ENCODE results near the gene ABLIM3.
"Not testable (repeated sequence)": the region's sequence is repeated elsewhere in the genome, so short reads cannot be mapped to it uniquely, and the experiment has no call there.

Gene ABLIM3

DNA sequence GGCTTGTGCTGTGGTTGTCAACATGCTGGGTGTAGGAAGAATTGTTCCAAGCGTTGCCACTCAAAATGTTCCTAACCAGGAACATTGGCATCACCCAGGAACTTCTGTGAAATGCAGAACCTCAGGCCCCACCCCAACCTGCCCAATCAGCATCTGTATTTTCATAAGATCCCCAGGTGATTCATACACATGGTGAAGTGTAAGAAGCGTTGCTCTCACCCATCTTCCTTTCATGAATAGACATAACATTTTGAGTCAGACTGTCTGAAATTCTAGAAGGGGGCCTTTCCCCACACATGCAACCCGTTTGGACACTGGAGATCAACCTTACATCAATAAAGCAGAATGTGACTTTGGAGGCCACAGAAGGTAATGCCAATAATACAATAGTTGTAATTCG is 121.0 kb downstream of the ABLIM3 start:
- no peak for DNase-seq

GRCh38 chr5:149264439-149265067 is 123.3 kb downstream of the ABLIM3 start:
- DNase-seq, result peak; percentile 45

DNA sequence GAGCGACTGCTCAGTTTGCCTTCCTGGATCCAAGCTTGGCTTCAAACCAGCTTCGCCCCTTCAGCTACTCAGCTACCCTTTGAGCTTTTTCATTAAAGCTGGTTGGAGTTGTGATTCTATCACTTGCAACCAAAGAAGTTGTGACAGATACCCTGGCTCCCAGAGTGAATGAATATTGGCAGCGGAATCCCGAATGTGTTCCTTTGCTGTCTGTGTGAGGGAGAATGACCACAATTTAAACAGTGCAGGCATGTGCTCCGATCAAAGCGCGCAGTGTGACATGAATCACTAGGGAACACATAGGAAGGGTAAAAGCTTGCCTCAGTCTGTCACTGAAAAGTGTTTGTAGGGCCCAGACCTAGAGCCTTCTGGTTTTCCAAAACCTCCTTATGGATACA is 123.8 kb downstream of the ABLIM3 start:
- DNase-seq, result no peak

- DNase-seq, result no peak
Observed at GRCh38 chr5:149265597-149265996, 124.3 kb downstream of the ABLIM3 start.

DNA sequence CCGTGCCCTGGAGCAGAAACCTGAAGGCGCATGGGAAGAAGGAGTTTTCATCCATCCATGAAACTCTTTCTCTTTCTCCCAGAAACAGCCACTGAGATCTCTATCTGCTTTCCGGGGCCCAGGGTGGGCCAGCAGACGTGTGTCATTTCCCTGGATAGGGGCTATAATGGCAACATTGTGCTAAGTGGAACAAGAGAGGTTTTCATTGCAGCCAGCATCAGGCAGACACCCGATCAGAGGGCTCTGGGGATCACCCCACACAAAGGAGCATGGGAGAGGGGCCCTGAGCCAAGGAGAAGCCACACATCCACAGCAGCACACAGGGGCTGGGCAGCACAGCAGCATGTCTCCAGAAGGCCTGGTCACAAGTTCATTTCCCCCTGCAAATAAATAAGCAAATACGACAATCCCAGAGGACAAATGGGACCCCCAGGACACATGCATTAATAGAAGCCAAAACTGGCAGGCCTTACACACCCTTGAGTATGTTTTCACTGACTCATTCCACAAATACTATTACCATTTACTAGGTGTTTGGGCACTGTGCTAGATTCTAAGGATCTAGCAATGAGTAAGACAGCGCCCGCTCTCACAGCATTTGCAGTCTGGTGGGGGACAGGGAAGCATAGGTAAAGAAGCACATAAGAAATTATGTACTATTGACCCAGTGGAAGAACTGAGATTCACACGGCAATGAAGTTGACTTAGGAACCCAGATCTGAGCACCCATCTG is 126.1 kb downstream of the ABLIM3 start:
- no peak for DNase-seq

DNA sequence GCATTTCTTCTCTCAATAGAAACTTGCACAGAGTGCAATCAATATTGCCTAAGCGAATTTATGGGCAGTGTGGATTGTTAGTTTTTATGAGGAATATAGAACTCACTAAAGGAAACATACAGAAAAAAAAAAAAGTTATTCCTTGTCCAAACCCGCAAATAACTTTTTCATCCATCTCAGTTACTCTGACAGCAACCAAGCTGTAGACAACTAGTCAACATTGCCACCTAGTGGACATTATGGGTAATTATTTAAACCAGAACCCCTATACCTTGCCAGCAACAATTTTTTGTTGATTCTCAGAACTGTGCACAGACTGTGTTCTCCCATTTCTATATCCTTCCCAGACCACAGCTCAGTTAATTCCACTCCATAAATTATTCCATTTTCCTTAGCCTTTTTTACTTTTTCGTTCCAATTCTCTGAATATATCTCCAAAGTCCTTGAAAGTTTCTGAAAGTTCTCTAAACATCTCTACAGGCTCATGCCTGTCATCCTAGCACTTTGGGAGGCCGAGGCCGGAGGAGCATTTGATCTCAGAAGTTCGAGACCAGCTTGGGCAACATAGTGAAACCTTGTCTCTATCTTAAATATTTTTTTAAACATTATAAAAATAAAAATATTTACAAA is 127.8 kb downstream of the ABLIM3 start:
- no peak for DNase-seq

DNA sequence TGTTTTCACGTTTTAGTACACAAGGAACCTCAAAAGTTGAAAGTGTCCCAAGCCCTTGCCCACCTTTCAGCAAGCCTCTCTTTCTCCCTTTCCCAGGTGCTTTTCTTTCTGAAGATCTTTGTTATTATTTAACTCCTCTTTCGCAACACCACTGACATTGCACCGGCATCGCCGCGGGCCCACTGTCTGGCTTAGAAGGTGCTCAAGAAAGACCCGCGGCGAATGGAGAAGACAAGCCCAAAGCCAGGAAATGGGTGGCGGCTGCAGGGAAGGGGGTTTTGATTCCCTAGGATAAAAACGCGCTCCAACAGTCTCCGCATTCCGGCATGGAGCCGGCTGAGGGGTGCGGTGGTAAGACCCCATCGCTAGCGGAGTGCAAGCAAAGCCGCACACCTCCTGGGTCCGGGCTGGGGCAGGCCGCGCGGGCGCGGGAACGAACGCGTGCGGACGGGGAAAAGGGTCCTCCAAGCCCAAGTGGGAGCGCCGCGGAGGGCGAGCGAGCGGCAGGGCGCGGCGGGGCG is 130.0 kb downstream of the ABLIM3 start:
- no peak for DNase-seq

DNA sequence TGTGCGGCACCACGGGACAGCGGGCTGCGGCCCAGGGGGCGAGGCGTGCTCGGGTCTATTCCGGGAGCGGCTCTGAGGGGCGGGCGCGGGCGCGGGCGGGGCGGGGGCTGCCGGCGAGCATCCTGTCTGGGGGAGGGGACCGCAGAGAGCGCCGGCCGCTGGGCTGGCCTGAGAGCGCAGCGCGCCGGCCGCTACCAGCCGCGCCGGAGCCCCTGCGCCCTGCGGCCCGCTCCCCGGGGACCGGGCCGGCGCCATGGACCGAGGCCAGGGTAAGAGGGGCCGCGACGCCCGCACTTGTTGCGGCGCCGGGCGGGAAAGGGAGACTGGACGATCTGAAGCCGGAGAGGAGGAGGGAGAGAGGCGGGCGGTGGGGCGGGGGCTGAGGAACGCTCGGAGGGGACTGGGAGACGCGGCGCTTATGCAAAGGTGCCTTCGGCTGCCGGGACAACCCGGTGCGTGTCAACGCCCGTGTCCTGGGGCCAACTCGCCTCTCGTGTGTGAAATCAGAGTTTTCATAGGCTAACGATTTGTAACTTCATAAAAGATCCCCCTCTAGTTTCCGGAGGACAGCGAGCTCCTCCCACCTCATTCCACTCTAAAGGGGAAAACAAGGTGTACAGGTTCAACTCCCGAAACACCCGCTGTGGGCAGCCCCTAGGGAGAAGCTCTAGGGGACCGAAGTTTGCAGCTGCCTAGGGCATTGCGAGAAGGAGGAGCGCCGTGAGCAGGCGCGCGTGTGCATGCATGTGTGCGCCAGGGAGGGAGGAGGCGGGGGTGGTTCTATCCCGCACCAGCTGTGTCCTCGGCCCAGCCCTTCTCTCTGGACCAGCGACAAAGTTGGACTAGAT is 130.6 kb downstream of the ABLIM3 start, which contains the start of gene AFAP1L1:
Gene AFAP1L1 (plus strand): TSS at position 144 of the 848 bp plus-strand sequence. CDS start 110 bp downstream, at position 254.
- DNase-seq, result no peak

GRCh38 chr5:149272781-149273180 is 131.5 kb downstream of the ABLIM3 start:
- DNase-seq, result not testable (repeated sequence)

DNA sequence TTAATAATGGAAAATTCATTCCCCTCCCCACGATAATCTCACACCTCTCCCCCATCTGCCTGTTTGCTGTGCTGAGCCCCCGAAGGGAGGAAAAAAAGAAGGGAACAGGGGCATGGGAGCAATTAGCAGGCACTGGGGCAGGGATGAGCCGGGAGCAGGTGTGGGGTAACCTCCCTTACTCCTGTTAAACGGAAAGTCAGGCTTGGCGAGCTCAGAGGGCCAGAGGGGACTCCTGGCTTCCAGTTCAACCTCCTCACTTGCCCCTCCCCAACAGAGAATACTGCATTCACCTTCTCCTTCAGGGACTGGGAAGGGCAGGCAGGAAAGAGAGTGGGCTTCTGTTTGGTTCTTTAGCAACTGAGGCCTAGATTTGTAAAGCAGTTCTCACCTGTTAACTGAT is 131.9 kb downstream of the ABLIM3 start:
- no peak for DNase-seq

GRCh38 chr5:149273950-149274349 is 132.7 kb downstream of the ABLIM3 start:
- no peak for DNase-seq

DNA sequence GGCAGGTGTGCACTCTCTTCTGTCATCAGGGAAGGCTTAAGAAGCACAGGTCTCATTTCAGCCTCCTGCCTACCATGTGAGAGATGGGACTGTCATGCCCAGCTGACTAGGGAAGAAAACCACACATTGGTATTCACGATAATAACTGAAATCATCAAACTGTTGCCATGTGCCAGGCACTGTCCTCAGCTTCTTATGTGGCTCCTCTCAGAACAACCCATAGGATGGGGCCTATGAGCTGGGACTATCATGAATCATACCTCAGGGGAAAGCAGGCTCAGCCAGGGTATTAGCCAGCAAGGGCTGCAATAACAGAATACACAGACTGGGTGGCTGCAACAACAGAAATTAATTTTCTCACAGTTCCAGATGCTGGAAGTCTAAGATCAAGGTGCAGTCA is 133.6 kb downstream of the ABLIM3 start:
- DNase-seq, result no peak

- no peak for DNase-seq
Observed at GRCh38 chr5:149277801-149278200, 136.5 kb downstream of the ABLIM3 start.

- no peak for DNase-seq
Observed at GRCh38 chr5:149278451-149279210, 137.3 kb downstream of the ABLIM3 start.

DNA sequence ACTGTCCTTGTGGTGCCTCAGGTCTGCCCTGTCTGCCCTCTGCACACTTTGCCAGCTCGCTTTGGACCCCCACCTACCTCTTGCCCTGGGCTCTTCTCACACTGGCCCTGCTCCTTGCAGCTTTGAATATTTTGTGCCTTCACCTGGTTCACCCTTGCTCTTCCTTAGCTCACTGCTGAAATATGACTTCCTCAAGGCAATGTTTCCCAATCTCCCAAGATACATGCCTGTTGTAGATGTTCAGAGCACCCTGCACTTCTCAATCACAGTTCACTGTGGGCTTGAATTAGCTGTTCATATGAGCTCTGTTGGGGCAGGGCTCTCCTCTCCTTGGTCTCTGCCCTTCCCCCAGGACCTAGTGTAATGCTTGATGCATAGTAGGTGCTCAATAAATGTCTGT is 138.4 kb downstream of the ABLIM3 start:
- no peak for DNase-seq

DNA sequence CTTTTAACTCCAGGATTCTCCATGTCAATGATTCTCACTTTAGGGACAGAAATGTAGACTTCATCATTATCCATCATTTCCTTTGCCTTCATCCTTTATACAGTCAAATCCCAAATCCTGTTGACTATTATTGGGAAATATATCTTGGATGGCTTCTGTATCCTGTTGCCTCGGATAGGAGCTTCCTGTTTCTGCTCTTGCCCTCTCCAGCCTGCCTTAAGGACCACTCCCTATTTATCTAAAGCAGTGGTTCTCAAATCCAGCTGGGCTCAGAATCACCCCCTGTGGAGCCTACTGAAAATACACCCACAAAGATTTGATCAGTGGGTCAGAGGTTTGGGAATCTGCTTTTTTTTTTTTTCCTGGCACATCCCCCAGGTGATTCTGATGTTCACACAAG is 138.8 kb downstream of the ABLIM3 start:
- DNase-seq, result no peak

DNA sequence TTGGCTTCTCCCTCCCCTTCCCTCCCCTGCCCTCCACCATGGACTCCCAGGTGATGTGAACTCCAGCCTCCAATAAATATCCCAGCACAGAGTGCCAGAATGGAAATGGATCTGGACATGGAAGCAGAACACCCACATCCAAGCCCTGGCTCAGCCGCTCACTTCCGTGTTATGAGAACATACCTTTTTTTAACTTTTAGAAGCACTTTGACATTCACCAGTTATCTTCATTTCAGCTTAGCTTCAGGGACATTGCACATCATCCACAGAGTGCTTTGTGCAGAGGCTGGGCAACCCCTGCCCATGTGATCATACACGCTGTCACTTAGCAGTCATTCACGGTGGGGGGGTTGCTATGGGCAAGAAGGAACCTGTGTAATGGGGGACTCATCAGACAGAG is 139.5 kb downstream of the ABLIM3 start:
- DNase-seq, result no peak

DNA sequence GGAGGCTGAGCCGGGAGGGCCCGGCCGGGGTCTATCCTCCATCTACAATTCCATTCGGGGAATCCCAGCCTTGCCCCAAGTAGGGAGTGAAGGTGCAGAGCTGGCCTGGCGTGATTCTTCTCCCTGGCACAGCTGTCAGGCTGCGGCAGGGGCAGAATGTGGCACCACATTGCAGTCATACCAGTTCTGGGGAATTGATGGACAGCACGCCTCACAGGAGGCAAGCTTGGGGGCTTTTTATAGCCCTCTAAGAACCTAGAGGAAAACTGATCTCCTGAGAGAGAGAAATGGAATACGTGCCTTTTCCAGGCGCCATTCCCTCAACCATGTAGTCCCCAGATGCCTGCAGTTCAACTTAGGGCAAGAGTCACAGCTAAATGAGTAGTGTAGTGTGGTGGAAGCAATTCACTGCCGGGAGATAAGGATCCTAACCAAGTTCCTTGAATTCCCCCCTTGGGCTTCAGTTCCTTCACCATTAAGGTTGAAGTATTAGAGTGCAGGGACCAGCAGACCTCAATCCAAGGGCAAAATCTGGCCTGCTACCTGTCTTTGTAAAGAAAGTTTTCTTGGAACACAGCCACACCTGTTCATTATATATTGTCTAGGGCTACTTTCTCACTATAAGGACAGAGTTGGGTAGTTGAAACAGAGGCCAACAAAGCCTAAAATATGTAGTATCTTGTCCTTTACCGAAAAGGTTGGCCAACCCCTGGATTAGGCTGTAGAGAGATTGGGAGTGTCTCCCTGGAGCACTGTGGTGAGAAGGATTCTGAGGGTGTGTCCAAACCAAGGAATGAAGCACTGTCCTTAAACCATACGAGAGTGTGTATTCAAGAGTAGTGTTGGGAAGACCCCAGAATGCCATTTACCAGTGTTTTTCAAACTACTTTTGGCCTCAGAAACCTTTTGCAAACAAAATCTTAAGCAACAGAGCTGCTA is 141.0 kb downstream of the ABLIM3 start:
- no peak for DNase-seq

GRCh38 chr5:149282966-149283332 is 141.7 kb downstream of the ABLIM3 start:
- DNase-seq, result no peak

- DNase-seq, result no peak
Observed at GRCh38 chr5:149283626-149284480, 142.6 kb downstream of the ABLIM3 start.
